Frontal cortex (tissue), 4 donors: Measurements from ENCODE around the gene IQUB. TPM values are rescaled to one million over a fixed set of nuclear protein-coding genes. Genes with fewer than 3 reads are reported as not detected.
"Not testable (repeated sequence)": the region's sequence is repeated elsewhere in the genome, so short reads cannot be mapped to it uniquely, and the experiment has no call there.

Experiments
- DNase-seq, 2 donors: peaks; one replicate each; pipeline ENCODE4 v3.0.0; 2012; ENCODE audit warnings: low spot score in 2 of 2
- FAIRE-seq: peaks from 2 replicates; lab custom pipeline; 2012; peaks lifted over from hg19 to GRCh38; lab: Jason Lieb, UNC
- small RNA-seq: library from RNA; depleted of rRNA; stranded (forward); fragments of <200 nt; gene quantifications from one replicate; pipeline ENCODE3, GENCODE V24; 2014
- total RNA-seq: library from RNA; depleted of rRNA; stranded (reverse); fragments of >200 nt; gene quantifications from one replicate; pipeline ENCODE4 v1.2.3, GENCODE V29; 2014
- donor health status: control.
- donor health status: control.
- donor health status: control.

Gene IQUB
- total RNA-seq, 1 donor from 2014 or later: 2.0 TPM

DNA sequence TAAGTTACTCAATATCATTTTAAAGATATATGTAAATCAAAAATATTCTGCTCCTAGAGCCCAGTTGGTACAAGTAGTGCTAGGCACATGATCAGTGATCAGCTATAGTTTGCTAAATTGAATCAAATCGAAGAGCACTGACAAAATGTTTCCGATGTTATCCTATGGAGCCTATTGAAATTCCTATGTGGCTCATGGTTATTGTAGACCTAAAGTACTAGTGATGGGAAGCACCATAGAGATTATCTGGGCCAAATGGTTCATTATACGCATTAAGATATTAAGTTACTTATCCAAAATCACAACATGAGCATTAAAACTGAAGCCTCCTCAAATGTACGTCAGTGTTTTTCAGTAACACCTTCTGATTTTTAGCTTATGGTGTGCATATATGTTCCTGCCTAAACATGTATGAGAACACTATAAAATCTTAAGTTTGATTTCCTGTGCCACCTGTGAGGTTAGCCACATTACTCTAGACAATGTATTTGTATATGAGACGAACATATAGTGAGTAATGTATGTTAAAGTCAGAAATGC is 103.2 kb downstream of the IQUB start:
- FAIRE-seq: no peak
- no peak for DNase-seq

DNA sequence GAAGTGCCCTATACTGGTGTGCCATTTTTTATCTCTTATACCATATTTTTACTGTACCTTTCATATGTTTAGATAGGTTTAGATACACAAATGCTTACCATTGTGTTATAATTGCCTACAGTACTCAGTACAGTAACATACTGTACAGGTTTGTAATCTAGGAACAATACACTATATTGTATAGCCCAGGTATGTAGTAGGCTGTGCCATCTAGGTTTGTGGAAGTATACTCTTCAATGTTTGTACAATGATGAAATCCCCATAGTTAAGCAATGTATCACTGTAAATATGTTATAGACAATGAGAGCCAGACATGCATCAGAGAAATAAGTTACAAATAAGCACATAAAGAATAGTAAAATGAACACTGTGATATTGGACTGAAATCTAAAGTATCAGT is 109.1 kb downstream of the IQUB start:
- no peak for FAIRE-seq
- no peak for DNase-seq

DNA sequence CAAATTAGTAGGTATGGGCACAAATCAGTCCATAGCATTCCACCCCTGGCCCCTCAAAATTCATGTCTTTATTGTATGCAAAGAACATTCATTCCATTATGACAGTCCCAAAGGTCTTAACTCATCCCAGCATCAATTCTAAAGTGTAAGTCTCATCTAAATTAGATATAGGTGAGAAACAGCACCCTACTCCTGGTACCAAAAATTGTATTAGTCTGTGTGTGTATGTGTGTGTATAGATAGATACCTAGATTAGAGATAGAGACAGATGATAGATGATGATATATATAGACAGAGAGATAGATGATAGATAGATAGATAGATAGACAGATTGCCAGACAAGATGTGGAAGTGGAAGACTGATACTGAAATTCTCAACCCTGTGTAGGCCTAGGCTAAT is 109.9 kb downstream of the IQUB start:
- DNase-seq: no peak
- no peak for FAIRE-seq

DNA sequence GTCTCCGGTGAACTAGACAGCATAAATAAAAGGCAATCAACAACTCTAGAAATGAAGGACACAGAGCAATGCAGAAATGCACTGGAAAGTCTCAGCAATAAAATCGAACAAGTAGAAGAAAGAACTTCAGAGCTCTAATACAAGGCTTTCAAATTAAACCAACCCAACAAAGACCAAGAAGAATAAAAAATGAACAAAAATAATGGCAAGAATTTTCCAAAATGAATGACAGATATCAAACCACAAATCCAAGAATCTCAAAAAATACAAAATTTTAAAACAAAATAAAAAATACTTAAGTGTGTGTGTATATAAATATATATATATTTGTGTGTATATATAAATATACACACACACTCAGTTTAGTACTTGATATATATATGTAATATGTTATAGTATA is 110.8 kb downstream of the IQUB start:
- FAIRE-seq (peak; percentile 57), DNase-seq (no peak)

DNA sequence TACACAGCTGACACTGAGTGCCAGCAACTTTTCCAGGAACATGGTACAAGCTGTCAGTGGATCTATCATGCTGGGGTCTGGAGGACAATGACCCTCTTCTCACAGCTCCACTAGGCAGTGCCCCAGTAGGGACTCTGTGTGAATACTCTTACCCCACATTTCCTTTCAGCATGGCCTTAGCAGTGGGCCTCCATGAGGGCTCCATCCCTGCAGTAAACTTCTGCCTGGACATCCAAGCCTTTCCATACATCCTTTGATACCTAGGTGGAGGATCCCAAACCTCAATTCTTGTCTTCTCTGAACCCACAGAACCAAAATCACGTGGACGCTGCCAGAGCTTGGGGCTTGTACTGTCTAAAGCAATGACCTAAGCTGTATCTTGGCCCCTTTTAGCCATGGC is 116.8 kb downstream of the IQUB start:
- FAIRE-seq (no peak), DNase-seq (no peak)

DNA sequence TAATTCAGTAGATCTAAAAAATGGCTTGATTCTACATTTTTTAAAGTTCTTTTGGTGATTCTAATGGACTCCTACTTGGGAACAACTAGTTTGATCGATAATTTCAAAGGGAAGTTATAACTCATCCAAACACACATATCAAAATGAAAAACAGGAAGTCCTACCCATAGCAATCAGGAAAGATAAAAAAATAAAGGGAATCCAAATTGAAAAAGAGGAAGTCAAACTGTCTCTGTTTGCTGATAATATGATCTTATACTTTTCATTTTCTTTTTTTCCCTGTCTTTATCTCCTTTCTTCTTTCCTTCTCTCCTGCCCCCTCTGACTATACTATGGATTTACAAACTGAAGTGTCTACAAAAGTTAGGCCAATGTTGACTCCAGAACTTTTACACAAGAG is 118.8 kb downstream of the IQUB start:
- FAIRE-seq (no peak), DNase-seq (no peak)

DNA sequence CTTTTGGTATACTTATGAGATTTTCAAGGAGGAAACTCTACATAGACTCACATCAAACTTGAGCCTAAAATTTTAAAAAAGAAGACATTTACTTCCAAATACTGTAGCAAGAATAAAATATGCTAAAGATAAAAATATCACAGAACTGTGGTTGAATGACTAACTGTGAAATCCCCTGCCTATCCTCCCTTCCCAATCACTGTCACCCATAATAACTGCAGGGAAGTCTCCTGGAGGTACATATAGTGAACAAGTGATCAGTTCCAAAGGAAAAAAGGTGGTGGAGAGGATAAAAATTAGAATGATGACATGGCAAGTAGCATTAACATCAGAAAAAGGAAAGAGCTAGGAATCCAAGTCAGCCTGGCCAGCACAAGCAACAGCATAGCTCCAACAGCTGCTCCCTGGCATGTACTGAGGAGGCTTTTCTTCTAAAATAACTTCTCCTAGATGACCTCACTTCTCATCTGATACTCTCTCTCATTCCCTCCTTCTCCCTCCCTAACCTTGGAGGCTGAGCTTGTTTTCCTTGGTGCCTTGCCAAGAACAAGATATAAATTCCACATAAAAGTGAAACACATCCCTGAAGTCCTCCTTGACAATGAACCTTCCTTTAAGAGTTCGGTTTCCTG is 124.0 kb downstream of the IQUB start:
- no peak for FAIRE-seq

DNA sequence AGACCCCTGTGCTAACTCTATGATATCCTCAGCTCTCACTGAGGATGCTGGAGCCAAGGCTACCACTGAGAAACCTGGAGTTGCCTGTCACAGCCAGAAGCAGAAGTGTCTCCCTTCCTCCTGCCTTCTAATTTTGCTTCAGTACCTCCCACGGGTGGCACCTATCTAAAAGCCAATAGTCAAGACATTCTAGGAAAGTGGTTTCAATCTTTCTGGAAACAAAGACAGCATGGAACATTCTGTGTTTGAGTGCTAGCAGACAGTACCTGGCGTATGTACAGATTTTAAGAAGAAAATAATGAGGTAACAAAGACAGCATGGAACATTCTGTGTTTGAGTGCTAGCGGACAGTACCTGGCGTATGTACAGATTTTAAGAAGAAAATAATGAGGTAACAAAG is 126.4 kb downstream of the IQUB start:
- not testable (repeated sequence) for DNase-seq, FAIRE-seq

More for the DNA sequence above, 124.0 kb downstream of the IQUB start:
- DNase-seq: no peak

Small RNA genes lying within 50 kb of the gene (small RNA-seq; reads per million reads assigned to genes)
- not detected for gene RNU6-296P

Other genes with a start within 250 kb of the IQUB start
- gene NDUFA5, start 23.2 kb upstream of the IQUB start, total RNA-seq: 125 TPM
- not detected for gene ASB15, start 67.2 kb upstream of the IQUB start, total RNA-seq
- not detected for gene LMOD2, start 121.3 kb upstream of the IQUB start, total RNA-seq
- gene WASL, start 214.4 kb upstream of the IQUB start, total RNA-seq: 19.2 TPM